ENCODE measurements around the gene VAC14.

VAC14 gene

DNA sequence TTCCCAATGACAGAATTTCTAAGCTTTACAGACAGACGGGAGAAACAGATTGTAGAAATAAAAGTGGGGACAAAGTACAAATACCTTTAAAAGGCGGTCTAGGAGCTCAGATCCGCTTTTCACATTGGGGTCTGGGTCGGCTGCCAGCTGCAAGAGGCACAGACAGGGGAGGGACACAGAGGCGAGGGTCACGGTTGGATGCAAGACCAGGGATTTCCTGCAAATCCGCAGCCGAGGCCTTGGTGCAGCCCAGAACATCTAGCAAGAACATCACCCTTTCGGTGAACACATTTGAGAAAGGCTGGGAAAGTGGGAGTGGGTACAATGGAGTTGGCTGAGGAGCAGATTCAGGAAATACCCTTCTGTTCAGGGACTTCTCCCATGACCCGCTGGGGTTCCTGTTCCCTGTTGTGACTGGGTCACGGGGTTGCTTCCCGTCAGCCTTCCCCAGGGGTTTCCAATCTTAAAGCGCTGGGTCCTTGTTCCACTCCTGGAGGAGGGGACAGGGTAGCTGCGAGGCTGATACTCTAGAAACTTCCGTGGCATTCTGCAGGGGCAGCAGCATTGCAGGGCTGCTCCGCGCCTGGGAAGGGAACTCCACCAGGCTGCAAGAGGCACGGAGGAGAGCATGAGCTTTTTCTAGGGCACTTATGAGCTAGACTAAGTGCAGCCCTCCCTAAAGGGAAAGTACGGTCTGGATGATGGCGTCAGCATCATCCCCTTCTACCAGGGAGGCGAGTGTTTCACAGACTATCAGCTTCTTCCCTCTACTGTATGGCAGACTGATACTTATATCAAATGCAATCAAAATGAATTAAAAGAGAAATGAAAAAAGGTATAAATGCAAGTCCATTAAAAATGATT, 16.0 kb downstream of the VAC14 start:
- DNase-seq: no peak

DNA sequence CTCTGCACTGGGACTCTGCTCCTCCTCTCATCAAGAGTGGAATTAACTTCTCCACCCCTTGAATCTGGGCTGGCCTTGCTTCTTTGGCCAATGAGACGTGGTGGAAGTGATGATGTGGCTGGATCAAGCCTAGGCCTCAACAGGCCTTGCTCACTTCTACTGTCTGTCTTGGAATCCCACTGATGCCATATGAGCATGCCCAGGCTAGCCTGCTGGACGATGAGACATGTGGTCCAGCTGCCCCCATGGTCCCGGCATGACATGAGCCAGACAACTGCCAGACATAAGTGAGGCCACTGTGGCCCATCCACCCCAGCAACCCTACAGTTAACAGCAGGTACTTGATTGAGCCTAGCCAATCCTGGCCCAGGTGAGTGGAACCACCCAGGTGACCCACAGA, 18.7 kb downstream of the VAC14 start:
- no peak for DNase-seq

DNA sequence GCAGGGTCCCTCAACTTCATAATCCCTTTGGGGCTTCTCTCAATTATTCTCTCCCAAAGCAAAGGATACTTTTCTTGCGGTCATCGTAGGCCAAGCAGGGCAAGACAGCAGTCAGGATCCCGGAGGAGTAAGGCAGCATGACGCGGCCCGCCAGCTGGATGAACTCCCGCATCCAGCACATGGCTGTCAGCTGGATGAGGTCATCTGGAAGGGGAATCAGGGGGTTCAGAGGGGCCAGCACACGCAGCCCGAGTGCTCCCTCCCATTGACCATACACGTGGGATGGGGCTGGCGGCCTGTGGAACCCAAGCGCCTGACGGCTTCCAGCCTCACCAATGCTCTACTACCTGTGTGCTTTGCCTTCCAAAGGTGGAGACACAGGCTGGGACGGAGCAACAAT, 19.2 kb downstream of the VAC14 start:
- DNase-seq: no peak

DNA sequence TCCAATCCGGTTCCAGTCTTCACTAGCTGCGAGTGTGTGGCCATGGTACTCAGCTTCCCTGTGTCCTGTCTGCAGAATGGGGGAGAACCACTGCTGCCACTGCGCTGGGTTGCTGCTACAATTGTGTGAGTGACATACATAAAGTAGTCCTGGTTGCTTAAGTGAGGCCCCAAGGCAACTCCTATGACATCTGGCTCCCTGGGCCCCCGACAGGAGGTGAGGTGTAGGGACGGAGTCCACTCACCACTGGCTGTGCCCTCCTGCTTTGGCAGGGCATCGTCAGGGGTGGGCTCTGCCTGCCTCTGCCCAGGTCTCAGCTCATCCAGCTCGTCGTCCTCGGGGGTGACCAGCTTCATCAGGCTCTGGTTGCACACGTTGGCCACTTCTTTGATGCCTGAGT, 20.4 kb downstream of the VAC14 start:
- DNase-seq: no peak

DNA sequence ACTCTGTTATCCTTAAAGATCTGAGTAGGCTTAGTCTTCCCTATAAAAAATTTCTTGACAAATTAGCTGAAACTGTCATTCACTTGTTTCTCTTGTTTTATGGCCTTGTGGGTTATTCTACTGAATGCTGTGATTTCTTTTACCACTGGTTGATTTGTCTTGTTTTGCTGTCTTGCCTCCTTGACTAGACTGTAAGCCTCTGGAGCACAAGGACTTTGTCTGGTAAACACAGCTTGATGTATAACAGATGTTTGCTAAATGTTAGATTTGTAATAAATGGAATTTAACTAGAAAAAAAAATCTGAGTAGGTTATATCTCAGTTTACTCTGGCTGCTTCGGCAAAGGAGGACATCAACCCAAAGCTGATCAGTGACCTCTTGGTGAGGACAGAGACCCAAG, 21.6 kb downstream of the VAC14 start:
- DNase-seq: no peak

DNA sequence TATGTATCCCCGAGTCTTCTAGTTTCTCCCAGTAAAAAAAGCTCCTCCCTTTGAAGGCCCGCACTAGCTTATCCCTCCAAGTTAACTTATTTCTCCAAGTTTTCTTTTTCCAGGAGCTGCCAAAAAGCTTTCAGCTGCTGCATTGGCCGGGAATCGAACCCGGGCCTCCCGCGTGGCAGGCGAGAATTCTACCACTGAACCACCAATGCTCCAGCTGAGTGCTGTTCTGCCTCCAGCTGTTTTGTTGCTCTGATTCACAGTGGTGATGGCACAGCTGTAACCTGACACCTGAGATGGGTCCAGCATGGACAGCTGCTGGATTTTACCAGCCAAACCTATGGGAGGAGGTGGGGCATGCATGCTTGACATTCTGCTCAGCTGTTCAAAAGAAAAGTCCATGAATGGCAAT, 22.1 kb downstream of the VAC14 start:
- DNase-seq: no peak

DNA sequence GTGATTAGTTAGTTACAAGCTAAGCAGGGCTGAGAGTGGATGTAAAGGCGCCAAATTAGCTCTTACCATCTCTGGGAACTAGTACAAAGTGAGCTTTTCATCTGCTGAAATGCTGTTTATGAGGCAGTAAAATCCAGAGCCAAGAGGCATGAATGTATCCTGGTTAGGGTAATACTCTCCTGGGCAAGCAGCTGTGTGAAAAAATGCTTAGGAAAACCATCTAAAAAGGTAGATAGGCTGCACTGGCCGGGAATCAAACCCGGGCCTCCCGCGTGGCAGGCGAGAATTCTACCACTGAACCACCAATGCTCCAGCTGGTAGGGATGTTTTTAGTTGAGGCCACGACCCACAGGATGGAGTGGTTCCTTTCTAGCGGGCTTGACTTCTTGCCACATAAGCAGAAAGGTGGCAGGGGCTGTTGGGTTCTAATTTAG, 23.0 kb downstream of the VAC14 start:
- no peak for DNase-seq

DNA sequence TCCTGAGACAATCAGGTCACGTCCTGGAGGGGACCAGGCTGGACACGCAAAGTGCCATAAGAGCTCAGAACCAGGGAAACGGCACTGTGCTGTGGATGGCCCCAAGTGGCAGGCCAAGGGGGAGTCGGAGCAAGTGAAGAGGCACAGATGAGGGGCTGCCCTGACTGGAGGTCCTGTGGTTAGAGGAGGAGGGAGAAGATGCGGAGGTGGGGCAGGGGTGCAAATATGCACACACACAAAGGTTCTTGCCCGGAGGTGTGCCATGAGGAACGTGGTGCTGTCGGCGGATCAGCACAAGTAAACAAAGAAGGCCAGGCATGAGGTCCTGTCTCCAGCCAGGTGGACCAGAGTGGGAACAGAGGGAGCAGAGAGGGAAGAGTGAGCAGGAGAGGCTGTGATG, 23.5 kb downstream of the VAC14 start:
- DNase-seq: no peak

DNA sequence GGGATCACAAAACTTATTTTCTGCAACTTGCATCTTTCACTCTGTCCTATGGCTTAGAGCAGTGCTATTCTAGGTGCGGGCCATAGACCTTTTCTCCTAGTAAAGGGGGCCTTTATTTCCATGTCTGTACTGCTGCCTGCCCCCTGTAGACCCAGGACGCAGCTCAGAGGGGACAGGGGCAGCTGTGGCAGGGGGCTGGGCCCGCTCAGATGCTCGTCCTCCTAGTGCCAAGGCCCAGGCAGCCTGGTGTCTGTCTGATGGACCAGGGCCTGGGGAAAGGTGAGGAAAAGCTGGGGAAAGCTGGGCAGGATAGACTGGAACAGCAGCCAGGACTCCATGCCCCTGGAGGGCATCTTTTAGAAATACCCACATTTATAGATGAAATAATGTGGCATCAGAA, 25.6 kb downstream of the VAC14 start:
- DNase-seq: no peak

DNA sequence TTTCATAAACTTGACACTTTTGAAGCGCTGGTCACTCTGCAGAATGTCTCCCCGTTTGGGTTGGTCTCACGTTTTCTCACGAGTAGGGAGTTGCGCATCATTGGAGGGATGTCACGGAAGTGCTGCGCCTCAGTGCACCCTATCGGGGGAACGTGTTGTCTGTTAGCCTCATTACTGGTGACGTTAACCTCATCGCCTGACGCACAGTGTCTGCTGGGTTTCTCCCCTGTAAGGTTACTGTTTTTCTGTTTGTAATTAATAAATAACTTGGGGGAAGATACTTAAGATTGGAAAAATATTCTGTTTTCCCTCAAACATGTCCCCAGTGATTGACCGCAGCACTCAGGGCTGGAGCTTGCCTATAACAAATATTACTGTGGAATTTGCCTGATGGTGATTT, 26.7 kb downstream of the VAC14 start:
- no peak for DNase-seq

DNA sequence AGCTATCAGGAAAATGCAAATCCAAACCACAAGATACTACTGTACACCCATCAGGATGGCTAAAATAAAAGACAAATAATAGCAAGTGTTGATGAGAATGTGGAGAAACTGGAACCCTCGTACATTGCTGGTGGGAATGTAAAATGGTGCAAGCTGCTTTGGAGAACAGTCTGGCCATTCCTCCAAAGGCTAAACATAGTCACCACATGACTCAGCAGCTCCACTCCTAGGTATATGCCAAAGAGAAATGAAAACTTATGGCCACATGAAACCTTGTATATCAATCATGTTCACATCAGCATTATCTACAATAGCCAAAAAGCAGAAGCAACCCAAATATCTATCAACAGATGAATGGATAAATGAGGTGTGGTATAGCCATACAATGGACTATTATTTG, 28.5 kb downstream of the VAC14 start:
- DNase-seq: no peak

DNA sequence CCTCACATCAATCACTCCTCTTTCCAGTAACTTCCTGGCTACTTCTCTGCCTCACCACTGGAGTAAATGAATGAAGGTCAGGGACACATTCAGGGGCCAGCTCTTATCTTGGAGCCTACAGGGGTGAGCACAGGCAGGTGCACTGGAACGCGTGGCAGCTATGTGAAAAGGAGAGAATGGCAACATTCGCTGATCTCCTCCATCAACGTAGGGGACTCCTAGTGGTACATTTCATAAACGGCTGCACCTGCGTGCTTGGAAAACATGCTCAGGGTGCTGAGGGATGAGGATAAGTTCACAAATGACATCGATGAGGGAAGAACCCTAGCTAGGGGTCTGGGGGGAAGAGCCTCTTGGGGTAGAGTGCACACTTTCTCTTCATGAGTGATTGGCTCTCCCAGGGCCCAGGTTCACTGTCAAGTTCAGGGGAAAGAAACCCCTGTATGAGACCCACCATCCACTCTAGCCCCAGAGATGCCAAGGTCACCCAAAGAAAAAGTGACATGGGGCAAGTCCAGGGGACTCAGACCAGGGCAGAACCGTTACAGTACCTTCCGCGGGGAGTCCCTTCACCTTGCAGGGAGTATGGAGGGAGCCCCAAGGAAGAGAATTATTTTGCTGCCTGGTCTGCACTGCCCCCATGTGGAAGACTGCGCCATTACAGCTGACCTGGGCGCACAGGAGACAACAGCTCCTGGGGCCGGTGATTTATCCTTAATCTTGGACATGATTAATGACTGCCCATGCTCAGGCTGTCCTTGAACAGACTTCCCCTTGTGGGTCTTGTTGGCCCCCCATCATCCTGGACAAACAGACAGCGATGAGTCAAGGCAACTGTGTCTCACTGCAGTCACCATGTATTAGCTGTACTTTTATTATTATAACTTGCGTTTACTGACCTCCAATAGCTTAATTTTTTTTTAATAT, 30.1 kb downstream of the VAC14 start:
- no peak for DNase-seq

DNA sequence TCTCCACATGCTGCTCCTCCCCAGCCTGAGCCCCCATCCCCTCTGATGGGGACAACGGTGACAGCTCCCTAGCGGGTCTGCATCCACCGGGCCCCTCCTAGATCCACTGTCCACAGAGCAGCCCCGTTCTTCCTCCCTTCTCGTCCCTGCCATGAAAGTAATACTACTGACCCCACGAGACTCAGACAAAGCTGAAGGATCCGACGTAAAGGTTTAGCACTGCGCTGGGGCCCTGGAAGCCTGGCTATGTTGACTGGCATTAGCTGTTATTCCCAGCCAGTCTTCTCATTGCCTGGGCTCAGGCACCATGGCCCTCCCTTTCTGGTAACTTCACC, 30.7 kb downstream of the VAC14 start:
- DNase-seq: no peak

DNA sequence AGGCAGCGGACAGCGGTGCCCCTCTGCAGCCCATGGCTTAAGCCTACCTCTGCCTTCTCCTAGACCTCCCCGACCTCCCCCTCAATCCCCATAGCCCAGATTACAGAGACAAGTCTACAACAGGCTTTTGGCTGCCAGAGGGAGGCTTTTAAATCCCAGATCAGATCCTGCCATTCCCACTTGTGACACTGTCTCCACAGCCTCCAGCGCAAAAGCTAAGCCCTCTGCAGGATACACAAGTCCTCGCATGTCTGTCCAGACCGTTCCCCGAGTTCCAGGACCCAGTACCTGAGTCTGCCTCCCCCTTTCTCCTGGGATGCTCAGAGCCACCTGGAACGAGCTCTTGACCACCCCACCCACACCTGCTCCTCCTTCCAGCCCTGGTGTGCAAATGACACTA, 31.2 kb downstream of the VAC14 start:
- no peak for DNase-seq

DNA sequence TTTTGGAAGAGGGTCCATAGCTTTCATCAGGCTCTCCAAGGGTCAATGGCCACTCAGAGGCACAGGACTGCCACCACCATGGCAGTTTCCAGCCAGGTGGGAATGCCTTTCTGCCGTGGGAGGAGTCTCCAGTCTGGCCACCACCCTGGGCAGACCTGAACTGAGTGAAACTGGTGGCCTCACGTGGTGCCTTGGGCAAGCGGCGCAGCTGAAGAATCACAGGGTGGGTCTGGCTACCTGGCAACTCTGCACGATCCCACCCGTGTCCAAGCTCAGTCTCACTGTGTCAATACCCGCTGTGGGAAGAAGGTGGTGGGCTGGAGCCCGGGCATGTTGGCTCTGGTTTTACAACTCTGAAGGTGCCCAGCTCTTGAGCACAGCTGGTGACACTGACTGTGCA, 31.8 kb downstream of the VAC14 start:
- DNase-seq: no peak

DNA sequence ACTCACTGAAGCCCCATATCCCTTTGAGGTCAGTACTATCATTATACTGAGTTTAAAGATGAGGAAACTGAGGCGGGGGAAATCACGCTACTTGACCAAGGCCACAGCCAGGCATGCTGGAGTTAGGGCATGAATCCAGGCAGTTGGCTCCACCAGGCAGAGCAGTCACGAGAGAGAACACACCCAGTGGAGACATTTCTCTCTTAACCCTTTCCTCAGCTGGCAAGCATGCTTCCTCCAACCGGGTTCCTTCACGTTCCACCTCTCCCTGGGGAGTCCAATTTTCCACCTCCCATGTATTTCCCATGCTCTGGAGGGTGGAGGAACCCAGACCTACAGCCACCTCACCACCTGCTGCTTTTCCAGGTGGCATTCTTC, 32.8 kb downstream of the VAC14 start:
- DNase-seq: no peak

DNA sequence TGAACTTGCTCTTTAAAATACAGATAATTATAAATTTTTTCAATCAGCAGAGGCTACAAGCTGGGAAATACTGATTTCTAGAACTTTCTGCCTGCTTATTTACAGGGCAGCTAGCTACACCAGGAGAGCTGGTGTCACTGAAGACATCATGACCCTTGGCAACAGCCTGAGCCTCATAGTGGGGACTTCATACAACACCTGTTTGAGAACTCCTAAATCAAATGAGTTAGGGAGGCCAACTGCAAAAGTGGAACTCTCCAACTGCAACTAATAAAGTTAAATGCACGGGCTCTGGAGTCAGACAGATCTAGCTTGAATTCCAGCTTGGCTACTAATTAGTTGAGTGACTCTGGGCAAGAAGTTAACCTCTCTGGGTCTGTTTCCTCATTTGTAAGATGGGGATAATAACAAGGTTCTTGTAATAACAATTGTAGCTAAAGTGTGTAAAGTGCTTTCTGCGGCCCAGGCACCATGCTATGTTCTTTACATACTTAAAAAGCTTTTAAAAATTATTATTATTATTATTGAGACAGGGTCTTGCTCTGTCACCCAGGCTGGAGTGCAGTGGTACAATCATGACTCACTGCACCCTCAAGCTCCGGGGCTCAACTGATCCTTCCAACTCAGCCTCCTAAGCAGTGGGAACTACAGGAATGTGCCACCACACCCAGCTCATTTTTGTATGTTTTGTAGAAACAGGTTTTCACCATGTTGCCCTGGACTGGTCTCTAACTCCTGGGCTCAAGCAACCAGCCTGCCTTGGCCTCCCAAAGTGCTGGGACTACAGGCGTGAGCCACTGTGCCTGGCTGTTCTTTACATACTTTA, 33.4 kb downstream of the VAC14 start:
- DNase-seq: no peak

DNA sequence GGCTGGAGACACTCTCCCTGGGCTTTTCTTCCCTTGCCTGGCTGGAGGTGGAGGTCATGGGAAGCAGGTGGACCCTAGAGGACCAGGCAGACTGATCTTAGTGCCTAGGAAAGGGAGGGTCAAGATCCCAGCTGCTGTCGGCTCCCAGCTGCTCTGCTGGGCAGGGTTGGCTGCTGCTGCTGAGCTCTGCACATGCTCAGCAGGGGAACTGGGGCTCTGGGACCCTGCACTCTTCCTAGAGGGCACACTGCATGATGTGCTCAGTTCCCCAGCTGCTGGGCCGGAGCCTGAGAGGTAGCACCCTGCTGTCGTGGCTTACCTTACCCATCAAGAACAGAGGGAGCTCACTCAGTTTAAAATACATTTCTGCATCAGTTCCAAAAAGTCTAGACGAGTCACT, 34.3 kb downstream of the VAC14 start:
- no peak for DNase-seq

DNA sequence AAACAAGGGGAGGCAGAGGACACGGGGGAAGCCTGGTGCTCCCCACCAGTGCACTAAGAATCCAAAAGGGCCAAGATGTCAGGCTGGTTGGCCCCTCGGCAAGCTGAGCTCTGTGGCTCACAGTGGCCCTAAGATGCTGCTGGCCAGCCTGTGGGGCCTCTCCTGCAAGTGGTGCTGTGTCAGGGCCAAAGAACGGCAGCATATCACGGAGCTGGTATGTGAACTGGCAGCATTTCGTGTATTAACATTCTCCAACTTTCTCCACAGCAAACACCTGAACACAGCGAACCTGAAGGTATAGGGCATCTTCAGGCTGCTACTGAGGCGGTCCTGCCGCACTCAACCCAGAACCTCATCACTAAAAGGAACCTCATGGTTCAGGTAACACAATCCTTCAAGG, 34.8 kb downstream of the VAC14 start:
- DNase-seq: no peak

DNA sequence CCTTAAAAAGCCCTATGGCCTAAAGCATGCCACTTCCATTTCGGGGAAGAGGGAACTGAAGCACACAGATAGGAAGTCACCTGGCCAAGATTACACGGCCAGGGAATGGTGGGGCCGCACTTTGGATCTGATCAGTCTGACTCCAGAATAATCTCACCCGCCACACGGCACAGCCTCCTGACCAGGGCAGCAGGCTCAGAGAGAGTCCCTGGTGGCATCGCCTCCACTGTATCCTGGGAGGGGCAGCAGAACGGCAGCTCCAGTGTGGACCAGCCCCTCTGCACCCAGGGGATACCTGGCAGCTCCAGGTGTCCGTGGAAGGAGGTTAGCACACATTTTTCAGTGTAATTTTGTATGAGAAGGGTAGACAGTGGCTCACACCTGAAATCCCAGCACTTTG, 35.5 kb downstream of the VAC14 start:
- no peak for DNase-seq

DNA sequence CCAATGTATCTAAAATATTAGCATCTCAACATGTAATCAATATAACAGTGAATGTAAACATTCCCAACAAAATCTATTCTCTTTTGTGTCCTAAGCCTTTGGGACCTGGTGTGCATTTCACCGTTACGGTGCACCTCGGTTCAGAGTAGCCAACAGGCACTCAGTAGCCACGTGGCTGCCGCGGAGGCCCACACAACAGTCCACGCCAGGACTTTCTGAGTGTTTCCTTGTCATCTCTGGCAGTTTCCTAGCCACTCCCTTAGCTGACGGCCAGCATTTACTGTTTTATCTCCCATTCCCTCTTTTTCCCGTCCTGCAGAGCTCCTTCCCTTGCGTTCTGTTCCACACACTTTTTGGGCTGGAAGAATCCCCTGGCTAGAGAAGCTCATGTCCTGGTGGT, 36.3 kb downstream of the VAC14 start:
- DNase-seq: no peak

DNA sequence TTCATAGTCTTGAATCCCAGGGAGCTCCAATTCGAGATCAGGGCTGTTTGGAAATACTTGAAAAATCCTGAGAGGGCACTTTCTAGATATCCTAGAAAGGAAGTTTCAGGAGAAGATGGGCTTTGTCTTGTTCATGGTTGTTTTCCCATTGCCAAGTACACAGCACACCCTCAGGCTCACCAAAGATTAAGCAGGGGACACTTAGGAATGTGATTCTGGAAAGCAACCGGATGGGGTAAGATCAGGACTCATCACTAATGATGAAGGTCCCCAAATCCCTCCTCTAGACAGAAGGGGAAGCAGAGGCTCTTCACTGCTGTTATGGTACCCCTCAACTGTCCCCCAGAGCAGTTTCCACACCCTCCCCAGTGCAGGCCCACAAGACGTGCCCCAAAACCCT, 40.7 kb downstream of the VAC14 start:
- no peak for DNase-seq

DNA sequence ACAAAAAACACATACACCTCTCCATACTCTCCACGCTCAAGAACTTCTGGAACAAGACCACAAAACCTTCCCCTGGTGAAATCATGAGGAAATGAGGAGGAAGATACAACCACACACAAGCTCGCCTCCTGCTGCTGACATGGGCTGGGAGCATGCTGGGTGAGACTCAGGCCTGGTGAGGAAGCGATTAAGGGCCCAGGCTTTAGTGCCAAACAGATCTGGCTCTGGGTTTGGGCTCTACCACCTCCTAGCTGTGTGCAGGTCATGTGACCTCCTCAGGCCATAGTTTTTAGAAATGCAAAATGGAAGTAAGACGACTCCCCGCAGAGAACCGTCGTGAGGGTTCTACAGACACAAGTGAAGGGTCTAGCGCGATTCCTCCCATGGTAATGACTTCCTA, 41.3 kb downstream of the VAC14 start:
- DNase-seq: no peak

DNA sequence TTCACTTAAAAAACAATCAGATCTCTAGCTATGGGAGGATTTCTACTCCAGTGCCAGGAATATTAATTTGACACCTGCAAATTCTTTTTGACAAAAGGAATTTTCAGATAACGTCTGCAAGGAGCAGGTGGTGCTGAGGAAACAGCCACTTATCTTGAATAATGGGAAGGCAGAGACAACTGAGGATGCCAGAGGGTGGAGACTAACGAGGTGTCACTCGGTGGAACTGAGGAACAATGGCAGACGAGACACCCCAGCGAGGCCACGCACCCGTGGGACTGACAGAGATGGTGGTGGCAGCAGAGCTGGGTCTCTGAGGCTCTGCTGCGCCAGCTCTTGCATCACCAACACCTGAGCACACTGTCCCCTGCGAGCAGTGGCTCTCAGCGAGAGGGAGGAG, 42.2 kb downstream of the VAC14 start:
- DNase-seq: no peak
